GM19372 (cell line): Measurements from ENCODE around the gene PACRG.
"Not testable (repeated sequence)": the region's sequence is repeated elsewhere in the genome, so short reads cannot be mapped to it uniquely, and the experiment has no call there.

Experiments used
- ATAC-seq: cut with Tn5 transposase; IDR thresholded peaks from one replicate; pipeline ENCODE4 v1.9.1; 2021; ENCODE audit warnings: mild to moderate bottlenecking, low read depth, moderate library complexity; ENCODE audit not compliant: unreplicated experiment

PACRG gene

DNA sequence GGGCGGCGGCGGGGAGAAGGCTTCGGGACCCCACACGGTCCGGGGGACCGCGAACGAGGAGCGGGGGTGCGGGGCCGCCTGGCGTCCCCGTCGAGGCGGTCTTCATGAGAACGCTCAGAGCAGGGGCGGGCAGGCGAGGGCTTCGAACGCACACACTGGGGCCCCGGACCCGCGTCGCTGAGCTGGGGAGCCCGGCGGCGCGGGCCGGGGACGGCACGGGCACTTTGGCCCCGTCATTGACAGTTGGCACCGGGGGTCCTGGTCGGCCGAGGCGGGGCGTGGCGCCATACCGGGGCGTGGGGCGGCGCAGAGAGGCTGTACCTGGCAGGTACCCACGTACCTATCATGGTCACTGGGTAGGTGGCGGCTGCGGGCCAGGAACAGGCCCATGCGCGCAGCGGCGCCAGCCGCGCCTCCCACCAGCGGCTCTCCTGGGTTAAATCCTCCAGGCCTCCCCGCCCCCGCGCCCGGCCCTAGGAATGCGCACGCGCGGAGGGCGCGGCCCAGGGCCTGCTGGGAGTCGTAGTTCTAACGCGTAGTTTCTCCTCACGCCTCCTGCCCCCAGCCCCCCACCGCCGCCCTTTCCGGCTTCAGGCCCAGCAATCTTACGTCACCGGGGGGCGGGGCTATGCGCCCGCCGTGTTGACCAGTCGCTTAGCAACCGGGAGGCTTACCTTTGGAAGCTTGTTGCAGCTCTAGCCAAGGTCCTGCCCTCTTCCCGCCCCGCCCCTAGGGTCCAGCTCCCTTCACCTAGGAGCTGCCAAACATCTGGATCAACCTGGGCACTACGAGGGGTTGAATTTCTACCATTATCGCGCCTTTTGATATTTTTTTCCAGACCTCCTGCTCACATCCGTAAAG, at the start of gene PACRG, which contains the start of gene PRKN:
TSS of gene PACRG (plus strand) at position 653 of the 861 bp plus-strand sequence.
TSS of gene PRKN (minus strand) at position 445 of the 861 bp plus-strand sequence.
- peak; percentile 94 for ATAC-seq

DNA sequence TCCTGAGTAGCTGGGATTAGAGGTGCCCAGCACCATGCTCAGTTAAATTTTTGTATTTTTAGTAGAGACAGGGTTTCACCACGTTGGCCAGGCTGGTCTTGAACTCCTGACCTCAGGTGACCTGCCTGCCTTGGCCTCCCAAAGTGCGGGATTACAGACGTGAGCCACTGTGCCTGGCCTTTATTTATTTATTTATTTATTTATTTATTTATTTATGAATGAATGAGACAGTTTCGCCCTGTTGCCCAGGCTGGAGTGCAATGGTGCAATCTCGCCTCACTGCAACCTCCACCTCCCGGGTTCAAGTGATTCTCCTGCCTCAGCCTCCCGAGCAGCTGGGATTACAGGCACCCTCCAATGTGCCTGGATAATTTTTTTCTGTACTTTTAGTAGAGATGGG, 48.9 kb upstream of the PACRG start:
- ATAC-seq, result not testable (repeated sequence)

DNA sequence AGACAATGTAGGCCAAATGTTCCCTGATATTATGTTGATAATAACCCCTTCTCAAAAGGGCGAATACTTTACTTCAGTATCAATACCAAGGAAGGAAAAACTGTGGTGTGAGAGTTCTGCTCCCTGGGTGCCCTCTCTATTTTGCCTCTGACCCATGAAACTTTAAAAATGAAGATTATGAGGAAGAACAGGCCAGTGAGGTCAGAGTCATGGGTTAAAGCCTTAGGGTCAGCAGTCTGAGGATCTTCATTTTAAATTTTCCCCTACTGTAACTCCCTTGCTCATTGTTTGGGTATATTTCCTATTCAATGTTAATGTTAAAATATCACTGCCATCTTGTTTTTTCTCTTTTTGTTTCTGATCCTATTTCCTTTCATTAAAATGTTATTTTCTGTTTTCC, 48.1 kb upstream of the PACRG start:
- ATAC-seq, result no peak

DNA sequence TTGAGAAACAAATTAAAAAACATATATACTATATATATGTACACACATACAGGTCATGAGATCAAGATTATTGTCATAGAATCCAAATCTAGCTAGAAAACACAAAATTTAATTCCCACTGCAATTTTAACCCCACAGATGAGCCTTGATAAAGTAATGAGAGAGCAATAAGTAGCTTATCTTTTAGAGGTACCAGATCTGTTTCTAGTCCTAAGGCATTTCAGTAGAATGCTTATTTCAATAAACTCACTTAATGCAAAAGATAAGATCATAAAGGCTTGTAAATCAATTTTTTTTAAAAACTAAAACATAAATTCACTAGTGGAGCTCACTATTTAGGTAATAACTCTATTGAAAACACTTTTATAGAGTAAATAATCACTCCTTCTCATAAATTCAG, 47.4 kb upstream of the PACRG start:
- no peak for ATAC-seq

DNA sequence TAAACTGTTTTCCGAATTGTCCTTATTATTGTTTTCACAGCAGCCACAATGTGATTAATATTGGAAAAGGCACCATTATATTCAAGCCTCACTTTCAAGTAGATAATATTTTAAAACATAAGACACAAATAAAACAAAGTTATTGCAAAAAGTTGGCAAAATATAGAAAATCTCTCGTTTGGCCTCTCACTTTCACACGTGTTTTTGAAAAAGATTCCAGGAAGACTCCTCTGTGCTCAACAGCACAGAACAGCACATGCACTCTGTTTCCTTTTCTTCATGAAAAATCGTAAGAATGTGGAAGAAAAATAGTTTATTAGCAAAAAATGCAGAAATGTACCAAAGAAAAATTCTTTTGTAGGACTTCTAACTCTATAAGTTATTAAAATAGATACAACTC, 46.9 kb upstream of the PACRG start:
- no peak for ATAC-seq

DNA sequence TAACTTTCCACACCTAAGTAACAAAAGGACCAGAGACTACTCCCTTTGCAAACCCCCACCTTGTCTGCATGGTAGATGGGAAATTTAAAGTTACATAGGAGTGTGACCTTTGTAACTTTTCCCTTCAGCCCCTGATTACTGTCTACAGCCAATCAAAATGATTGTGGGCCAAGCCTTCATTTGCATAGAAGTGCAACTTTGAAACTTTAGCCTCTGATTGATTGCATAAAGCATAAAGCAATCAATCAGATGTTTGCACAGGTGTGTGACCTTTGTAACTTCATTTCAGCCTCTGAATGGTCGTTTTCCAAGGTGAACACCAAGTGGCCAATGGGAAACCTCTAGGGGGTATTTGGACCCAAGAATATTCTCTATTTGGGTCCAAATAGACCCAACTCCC, 46.3 kb upstream of the PACRG start:
- no peak for ATAC-seq

DNA sequence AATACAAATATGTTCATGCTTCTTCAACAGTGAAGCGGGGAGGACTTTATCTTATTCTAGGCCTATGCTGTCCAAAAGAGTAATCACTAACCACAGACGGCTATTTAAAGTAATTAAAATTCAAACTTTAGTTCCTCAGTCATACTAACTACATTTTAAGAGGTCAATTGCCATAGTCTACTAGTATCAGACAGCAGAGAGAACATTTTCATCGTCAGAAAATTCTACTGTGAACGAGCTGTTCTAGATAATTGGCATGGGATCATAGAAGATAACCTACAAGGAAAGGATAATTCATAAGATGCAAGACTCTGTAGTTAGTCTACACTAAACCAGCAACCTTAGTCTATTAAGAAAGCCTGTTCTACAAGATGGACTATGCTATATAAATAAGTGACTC, 44.6 kb upstream of the PACRG start:
- no peak for ATAC-seq

DNA sequence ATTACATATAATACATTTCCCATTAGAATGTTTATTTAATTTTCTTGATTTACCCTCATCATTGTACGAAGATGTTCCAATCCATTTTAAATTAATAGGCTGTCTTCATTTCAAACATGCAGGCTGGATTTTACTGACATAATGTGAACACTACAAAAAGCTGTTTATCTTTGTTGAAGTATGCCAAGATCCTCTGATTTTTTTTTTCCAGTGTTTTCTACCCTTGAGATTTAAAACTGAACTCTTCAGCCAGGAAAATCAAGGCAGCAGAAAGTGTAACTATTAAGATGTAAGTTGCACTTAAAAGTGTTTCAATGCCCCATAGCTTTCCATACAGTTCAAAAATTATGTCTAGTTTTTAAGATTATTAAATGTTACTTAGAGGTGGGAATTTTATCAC, 43.7 kb upstream of the PACRG start:
- ATAC-seq, result no peak

DNA sequence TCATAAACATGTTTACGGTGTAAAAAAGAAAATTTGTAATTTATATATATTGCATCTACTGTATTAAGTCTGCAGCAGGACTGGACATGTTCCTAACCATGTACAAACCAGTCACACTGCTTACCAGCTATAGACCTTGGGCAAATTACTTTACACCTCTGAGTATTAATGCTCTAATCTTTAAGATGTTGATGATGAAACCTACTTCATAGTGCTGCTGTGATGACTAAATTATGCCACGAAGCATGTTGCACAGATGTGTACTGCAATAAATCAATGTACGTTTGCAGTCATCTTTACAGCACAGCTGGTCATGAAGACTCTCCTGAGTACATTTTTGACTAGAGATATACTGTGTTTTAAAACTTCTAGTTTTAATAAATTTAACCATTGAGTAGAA, 42.8 kb upstream of the PACRG start:
- no peak for ATAC-seq

DNA sequence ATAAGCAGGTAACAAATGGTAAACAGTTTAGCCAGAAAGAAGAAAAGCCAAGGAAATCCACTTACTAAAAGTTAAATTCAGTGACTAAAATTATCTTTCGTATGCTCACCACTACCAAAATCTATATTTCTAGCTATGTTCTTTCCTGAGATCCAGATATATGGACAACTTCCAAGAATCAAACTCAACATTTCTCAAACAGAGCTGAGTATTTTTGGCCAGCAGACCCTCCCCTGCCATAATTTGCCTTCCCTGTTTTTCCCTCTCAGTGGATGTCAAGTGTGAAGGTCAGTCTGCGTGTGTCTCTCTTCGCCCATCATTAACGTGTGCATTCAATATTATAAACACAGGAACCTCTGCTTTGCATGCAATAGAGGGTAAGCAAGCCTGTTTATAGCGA, 42.2 kb upstream of the PACRG start:
- no peak for ATAC-seq

DNA sequence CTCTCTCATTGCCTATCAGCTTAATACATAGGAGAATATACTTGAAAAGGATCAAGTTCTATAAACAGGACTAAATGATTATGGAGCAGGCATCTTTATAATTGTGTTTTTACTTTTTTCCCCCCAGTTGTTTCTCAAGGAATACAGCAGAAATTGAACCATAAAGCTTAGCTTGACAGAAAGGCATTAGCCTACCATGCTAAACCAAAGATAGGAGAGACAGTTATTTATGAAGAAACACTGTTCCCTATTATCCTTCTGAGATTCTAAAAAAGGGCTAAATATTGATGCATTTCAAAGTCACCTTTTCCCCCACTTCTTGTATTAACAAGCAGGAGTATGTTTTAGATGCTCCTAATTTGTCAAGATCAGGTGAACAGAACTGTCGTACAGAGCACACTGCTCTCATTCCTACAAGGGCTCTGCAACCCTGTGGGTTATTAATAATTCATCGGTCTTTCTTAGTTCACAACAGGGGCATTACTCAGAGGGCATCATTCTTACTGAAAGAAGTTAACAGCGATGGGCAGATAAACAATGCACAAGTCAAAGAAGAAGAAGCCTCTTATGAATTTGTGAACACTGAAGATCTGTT, 38.9 kb upstream of the PACRG start:
- no peak for ATAC-seq

DNA sequence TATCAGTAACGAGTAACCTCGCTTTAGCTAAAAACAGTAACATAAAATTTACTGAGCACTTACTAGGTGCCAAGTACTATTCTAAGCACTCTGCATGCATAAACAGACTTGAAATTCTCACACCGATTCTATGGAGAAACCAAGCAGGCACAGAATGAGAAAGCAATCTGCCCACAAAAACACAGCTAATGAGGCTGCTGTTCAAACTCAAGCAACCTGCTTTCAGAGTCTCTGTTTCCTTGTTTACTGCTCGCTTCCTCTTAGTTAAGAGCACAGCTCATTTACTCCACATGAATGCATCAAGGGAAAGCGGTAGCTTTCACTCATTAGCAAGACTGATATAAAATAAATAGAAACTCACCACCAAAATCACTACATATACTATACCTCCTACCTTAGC, 37.6 kb upstream of the PACRG start:
- no peak for ATAC-seq

DNA sequence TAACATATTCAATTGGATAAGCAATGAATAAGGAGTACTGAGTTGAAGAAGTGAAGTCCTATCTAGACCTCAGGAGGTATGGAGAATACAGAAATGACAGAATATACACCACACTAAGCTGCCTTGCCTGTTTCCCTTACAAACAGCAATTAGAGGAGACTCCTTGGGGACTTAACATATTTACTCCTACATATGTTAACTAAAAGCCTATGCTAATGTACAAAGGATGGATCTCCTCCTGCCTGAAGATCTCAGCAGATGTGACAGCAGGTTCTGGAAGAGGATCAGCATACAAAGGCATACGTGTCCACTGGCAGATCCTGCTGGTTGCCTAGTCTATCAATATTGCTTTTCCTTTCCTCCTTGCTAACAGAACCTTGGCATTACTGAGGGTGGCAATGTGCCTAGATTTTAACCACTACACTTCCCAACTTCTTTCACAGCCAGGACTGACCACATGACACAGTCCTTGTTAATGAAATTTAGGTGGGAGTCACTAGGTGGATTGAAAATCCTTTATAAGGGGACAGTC, 29.8 kb upstream of the PACRG start:
- ATAC-seq, result no peak

DNA sequence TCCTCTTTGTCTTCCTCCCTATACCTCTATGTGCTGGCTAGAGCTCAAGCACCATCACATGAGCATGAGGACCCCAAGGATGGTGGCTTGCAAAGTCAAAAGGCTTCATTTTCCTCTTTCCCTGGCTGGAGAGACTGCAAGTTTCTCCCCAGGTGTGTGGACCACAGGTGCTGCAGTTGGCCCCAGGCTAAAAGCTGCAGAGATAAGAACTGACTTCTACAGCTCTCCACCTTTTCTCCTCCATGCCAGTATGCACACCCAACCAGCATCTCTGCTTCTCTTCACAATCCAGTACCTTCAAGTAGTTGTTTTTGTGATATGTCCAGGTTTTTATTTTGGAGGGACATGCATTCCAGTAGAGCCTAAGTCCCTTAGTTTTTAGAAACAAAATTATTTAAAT, 29.3 kb upstream of the PACRG start:
- no peak for ATAC-seq

DNA sequence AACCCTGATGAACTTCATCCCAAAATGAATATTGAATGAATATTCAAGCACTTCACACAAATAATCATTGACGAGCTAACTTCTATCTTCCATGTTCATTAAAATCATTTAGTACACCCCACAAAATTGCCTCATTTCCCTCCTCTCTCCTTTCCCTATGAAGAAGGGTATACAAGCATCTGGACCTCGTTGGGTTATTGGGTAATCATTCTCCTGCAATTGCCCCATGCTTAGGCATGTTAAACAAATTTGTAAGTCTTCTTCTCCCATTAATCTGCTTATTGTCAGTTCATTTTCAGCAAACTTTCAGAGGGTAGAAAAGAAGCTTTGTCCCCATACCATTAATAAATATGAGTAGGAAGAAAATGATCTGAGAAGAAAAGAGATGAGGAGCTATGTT, 27.8 kb upstream of the PACRG start:
- ATAC-seq, result no peak

DNA sequence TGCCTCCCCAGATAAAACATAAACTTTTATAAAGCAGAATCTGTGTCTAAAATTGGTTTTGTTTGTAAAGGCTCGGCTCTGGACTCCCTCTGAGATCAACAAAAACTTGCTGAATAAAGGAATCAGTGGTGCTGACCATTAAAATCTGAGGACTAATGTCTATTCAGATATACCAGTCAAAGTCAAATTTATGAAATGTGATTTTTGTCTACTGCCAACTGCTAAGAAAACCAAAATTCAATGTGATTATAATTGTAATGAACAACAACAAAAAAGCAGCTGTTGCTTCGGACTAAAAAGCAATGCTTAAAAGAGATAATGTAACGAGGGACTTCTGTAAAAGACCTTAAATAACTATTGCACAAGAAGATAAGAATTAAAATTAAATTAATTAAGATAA, 26.8 kb upstream of the PACRG start:
- ATAC-seq, result no peak

DNA sequence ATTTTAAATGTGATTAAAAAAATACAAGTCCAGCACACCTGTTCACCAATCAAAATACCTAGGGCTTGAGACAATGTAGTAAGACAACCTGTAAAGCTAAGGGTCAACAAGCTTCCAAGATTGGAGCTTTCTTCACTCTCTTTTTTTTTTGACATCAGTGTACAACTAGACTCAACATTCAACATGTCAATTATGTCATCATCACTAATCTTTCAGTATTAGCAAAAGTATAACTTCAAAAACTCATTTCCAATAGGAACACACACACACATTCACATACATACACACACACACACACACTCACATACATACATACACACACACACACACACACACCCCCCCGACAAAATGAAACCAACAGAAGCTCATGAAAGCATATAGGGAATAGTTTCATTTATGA, 26.2 kb upstream of the PACRG start:
- ATAC-seq, result no peak

DNA sequence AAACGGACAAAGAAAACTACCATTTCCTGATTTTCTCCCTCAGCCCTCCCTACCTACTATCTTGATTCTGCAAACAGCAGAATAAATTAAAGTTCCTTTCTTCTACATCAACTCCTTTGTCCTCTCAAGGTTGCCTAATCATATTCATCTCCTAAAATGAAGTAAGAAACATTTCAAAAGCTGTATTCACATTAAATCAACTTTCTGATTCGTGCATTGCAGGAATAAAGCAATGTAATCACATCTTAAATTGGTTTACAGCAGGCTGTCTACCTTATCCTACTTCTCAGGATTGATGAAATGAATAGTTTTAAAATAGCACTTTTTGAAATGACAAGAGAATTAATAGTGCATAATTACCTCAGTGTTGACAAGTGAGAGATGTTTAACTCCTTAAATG, 25.3 kb upstream of the PACRG start:
- no peak for ATAC-seq

DNA sequence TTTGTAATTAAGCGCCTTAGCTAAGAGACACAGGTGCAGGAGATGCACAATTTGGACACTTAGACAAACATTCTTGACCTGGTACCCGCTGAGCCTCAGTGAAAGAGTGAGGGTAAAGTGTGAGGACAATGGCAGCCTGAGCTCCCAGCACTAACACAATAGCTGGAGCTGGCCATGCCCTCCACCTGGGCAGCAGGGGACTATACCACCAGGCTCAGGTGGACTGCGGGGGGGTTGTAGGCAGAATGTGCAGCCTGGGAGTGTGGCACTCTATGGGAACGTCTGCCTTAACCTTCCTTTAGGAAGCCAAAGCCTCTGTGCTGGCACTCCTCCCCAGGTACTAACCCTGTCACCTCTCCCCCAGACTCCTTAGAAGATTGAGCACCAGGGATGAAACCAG, 23.8 kb upstream of the PACRG start:
- ATAC-seq, result no peak

DNA sequence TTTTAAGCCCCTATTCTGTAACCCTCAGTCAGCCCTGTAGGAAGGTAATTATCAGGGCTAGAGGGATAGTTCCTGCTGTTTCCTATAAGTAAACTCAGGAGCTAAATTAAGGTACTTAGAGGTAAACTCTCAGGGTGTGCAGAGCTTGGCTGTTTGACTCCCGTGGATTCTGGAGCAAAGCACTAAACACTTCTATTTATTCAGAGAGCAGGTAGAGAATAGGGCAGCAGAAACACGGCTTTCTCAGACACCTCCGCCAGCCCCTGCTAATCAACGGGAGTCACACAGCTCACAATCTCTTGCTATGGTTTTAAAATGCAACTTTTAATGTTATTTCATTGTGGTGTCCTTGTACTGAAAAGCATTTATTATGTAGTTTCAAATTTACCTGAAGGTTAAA, 22.0 kb upstream of the PACRG start:
- no peak for ATAC-seq

DNA sequence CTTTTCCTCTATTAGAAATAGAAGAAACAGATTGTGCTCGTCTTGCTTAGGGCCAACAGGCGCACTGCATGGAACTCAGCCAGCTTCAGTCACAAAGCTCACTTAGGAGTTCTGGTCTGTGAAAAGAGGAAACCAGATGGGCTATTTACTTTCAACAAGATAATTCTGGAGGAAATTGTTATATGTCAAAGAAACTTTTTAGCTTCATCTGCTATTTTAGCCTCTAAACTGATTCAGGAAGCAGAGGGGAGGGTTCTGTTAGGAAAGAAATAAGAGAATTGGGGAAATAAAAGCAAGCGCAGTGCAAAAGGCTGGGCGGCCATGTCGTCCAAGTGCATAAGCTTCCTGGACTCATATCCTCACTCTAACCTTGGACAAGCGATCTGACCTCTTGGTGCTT, 21.5 kb upstream of the PACRG start:
- no peak for ATAC-seq

DNA sequence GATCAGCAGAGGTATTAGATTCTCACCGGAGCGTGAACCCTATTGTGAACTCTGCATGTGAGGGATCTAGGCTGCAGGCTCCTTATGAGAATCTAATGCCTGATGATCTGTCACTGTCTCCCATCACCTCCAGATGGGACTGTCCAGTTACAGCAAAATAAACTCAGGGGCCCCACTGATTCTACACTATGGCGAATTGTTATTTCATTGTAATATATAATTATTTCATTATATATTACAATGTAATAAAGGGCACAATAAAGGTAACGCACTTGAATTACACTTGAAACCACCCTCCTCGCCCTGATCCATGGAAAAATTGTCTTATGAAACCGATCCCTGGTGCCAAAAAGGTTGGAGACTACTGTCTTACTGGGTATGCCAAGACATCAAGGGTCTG, 18.8 kb upstream of the PACRG start:
- no peak for ATAC-seq
